Adrenal gland (tissue), 5 donors: ENCODE results near the gene GRAMD1B.

Source experiments
- POLR2A ChIP-seq, 2 donors: fragments of 450-650 bp; IDR thresholded peaks; one replicate each; pipeline ENCODE4 v1.6.1; 2017; ENCODE audit warnings: antibody characterized with exemption in 2 of 2, mild to moderate bottlenecking in 2 of 2, moderate library complexity in 1 of 2
- TF ChIP-seq, protein P1 (sequence below), 6 experiments: fragments of 450-650 bp in 4 of 6; fragments of 200-600 bp in 2 of 6; sonication (generic) in 1 of 6; IDR thresholded peaks; 1 replicate in 5 of 6; 2 replicates in 1 of 6; pipeline versions ENCODE4 v1.5.1 to v1.8.0; 2016 to 2021; ENCODE audit warnings: antibody characterized with exemption in 6 of 6, mild to moderate bottlenecking in 2 of 6, moderate library complexity in 1 of 6
- donor health status: DM: no; HTN: no; CAD: no.

- TF ChIP-seq, protein P1, sequence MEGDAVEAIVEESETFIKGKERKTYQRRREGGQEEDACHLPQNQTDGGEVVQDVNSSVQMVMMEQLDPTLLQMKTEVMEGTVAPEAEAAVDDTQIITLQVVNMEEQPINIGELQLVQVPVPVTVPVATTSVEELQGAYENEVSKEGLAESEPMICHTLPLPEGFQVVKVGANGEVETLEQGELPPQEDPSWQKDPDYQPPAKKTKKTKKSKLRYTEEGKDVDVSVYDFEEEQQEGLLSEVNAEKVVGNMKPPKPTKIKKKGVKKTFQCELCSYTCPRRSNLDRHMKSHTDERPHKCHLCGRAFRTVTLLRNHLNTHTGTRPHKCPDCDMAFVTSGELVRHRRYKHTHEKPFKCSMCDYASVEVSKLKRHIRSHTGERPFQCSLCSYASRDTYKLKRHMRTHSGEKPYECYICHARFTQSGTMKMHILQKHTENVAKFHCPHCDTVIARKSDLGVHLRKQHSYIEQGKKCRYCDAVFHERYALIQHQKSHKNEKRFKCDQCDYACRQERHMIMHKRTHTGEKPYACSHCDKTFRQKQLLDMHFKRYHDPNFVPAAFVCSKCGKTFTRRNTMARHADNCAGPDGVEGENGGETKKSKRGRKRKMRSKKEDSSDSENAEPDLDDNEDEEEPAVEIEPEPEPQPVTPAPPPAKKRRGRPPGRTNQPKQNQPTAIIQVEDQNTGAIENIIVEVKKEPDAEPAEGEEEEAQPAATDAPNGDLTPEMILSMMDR (IDR thresholded peaks at IDR 0.05): no peak
- no peak for TF ChIP-seq POLR2A (IDR thresholded peaks at IDR 0.05)
Observed at GRCh38 chr11:123477205-123477907, 47.3 kb downstream of the GRAMD1B start.
